Activated naive CD4-positive, alpha-beta T cell treated with anti-CD3 and anti-CD28 coated beads, Interleukin-2, amount 50 U/mL, for 72 hours (primary cell): Measurements from ENCODE around the gene PICALM. TPM values are rescaled to one million over a fixed set of nuclear protein-coding genes. Genes with fewer than 3 reads are reported as not detected.

Experiments used
- ATAC-seq, 2 donors: fragments of 150-1000 bp; cut with Tn5 transposase; 2 replicates each; pipeline ENCODE4 v1.10.0; 2021; ENCODE audit warnings: mild to moderate bottlenecking in 2 of 2, moderate library complexity in 2 of 2
- DNase-seq, 2 donors: peaks; one replicate each; pipeline ENCODE4 v3.0.0; 2021 to 2022; ENCODE audit warnings: low spot score in 2 of 2
- H3K27ac Mint-ChIP-seq, 2 donors: one replicate each; pipeline ENCODE4 v1.8.0; 2022; ENCODE audit warnings: mild to moderate bottlenecking in 2 of 2, mixed read lengths in 2 of 2
- H3K36me3 Mint-ChIP-seq, 2 donors: one replicate each; pipeline ENCODE4 v1.8.0; 2022; ENCODE audit warnings: mixed read lengths in 2 of 2
- H3K9me3 Mint-ChIP-seq, 2 donors: one replicate each; pipeline ENCODE4 v1.8.0; 2022; ENCODE audit warnings: mixed read lengths in 2 of 2
- total RNA-seq, 2 donors: library from RNA; stranded (reverse); gene quantifications; one replicate each; pipeline ENCODE4 v1.2.3, GENCODE V29; 2022

Gene PICALM
- total RNA-seq, 2 donors from 2014 or later: 65.4 to 82.1 TPM

- H3K36me3 Mint-ChIP-seq: no peaks in the 10 kb centered on the region
- DNase-seq (no peak), ATAC-seq (no peak)
- H3K27ac Mint-ChIP-seq: no peak overlapping the region
- H3K9me3 Mint-ChIP-seq: peaks cover 0 to 13% of the 10 kb centered on the region in 2 donors
Observed at GRCh38 chr11:85913513-85913912, 155.4 kb downstream of the PICALM start.

DNA sequence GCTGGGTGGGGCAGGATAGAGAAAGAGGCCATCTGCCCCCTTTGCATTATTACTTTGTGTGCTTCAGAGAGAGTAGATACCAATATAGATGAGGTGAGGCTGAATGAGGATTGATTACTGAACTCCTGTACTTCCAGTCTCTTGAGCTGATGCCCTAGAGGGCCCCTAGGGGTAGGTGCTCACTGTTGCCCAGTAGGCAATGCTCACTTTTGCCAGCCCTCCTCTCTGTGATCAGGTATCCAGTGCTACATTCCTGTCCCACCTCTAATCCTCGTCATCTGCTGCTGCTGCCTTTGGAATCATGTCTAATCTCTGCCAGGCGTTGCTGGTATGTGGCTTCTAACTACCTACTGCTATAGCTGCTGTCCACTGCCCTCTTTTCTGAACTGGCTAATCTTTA, 156.5 kb downstream of the PICALM start:
- DNase-seq (no peak), ATAC-seq (no peak)
- peaks cover 0 to 13% of the 10 kb centered on the region in 2 donors for H3K9me3 Mint-ChIP-seq
- H3K27ac Mint-ChIP-seq: no peak overlapping the region
- H3K36me3 Mint-ChIP-seq: no peaks in the 10 kb centered on the region

Other genes with a start within 250 kb of the PICALM start
- gene CCDC83, start 213.7 kb downstream of the PICALM start, total RNA-seq: under 1 TPM in 1 of 2 donors, not detected in 1; 0.19 TPM
- gene EED, start 175.7 kb upstream of the PICALM start, total RNA-seq: 100 to 1,000 TPM in 1 of 2 donors, 10 to 100 TPM in 1; 55.1 to 104 TPM
- 10 to 100 TPM; 41.5 to 47.8 TPM for gene HIKESHI, start 233.2 kb upstream of the PICALM start, total RNA-seq